ENCODE results near the gene FBXW8. TPM values are rescaled to one million over a fixed set of nuclear protein-coding genes. Genes with fewer than 3 reads are reported as not detected.

FBXW8 gene
- total RNA-seq, 1 experiment from 2014 or later = 12.1 TPM

GRCh38 chr12:116980083-116980482 lies 69.3 kb downstream of the FBXW8 start:
- no peak for DNase-seq
- no peaks in the 10 kb centered on the region for H4K20me1 ChIP-seq (ENCODE audit: low read length)
- BruUV-seq (replicated peaks) = no TSS peak
- no peak overlapping the region for H2AFZ ChIP-seq (ENCODE audit: low read length)
- H3K9ac ChIP-seq (ENCODE audit: low read length) = no peak overlapping the region
- TF ChIP-seq EZH2 (IDR thresholded peaks at IDR 0.05; ENCODE audit: low read length, unreplicated experiment) (no peak), EZH2phosphoT487 (IDR thresholded peaks at IDR 0.05; ENCODE audit: borderline replicate concordance, low read length) (no peak), CTCF (conservative IDR thresholded peaks at IDR 0.05; ENCODE audit: low read depth, low read length) (no peak)
- no peaks in the 10 kb centered on the region for H3K36me3 ChIP-seq (ENCODE audit: low read depth, low read length)
- H3F3A ChIP-seq (ENCODE audit: low read length, unreplicated experiment) = no peaks in the 10 kb centered on the region
- H3K4me3 ChIP-seq (ENCODE audit: low read length) = no peak overlapping the region
- intact Hi-C loops (cut with micrococcal nuclease) = no loop called here
- CTCF ChIA-PET = no interaction called here
- no peaks in the 10 kb centered on the region for H3K4me1 ChIP-seq (ENCODE audit: insufficient read depth, low read length)
- H3K9me2 ChIP-seq (replicated peaks; ENCODE audit: low read length) = no peaks in the 10 kb centered on the region
- POLR2A ChIA-PET (ENCODE audit: unreplicated experiment) = no interaction called here
- no peaks in the 10 kb centered on the region for H3K79me2 ChIP-seq (ENCODE audit: low read length)
- no peak overlapping the region for H3K4me2 ChIP-seq (ENCODE audit: low read length)
- H3K9me3 ChIP-seq (ENCODE audit: low read length) = no peaks in the 10 kb centered on the region
- ATAC-seq = no peak
- no peak overlapping the region for H3K27ac ChIP-seq (ENCODE audit: low read length)
- no peaks in the 10 kb centered on the region for H3K27me3 ChIP-seq (ENCODE audit: low read length)

- CTCF ChIA-PET = no interaction called here
- Histone ChIP-seq H4K20me1 (ENCODE audit: low read length) (no peaks in the 10 kb centered on the region), H3K27me3 (ENCODE audit: low read length) (no peaks in the 10 kb centered on the region), H3K9ac (ENCODE audit: low read length) (no peak overlapping the region), H3K9me3 (ENCODE audit: low read length) (no peaks in the 10 kb centered on the region), H3K4me1 (ENCODE audit: insufficient read depth, low read length) (no peaks in the 10 kb centered on the region), H3K9me2 (replicated peaks; ENCODE audit: low read length) (no peaks in the 10 kb centered on the region), H2AFZ (ENCODE audit: low read length) (no peak overlapping the region), H3K27ac (ENCODE audit: low read length) (no peak overlapping the region), H3K4me3 (ENCODE audit: low read length) (no peak overlapping the region), H3K36me3 (ENCODE audit: low read depth, low read length) (no peaks in the 10 kb centered on the region), H3F3A (ENCODE audit: low read length, unreplicated experiment) (no peaks in the 10 kb centered on the region), H3K79me2 (ENCODE audit: low read length) (no peaks in the 10 kb centered on the region), H3K4me2 (ENCODE audit: low read length) (no peak overlapping the region)
- ATAC-seq (no peak), DNase-seq (no peak)
- POLR2A ChIA-PET (ENCODE audit: unreplicated experiment) = no interaction called here
- no peak for TF ChIP-seq CTCF (conservative IDR thresholded peaks at IDR 0.05; ENCODE audit: low read depth, low read length)
- no peak for TF ChIP-seq EZH2 (IDR thresholded peaks at IDR 0.05; ENCODE audit: low read length, unreplicated experiment)
- TF ChIP-seq EZH2phosphoT487 (IDR thresholded peaks at IDR 0.05; ENCODE audit: borderline replicate concordance, low read length) = no peak
- intact Hi-C loops (cut with micrococcal nuclease) = no loop called here
- BruUV-seq (replicated peaks) = no TSS peak
Measured at GRCh38 chr12:116982791-116983411, 72.2 kb downstream of the FBXW8 start.

- ATAC-seq = no peak
- no peak overlapping the region for H3K4me3 ChIP-seq (ENCODE audit: low read length)
- no peak overlapping the region for H2AFZ ChIP-seq (ENCODE audit: low read length)
- no peak overlapping the region for H3K27ac ChIP-seq (ENCODE audit: low read length)
- TF ChIP-seq EZH2phosphoT487 (IDR thresholded peaks at IDR 0.05; ENCODE audit: borderline replicate concordance, low read length) (no peak), CTCF (conservative IDR thresholded peaks at IDR 0.05; ENCODE audit: low read depth, low read length) (no peak), EZH2 (IDR thresholded peaks at IDR 0.05; ENCODE audit: low read length, unreplicated experiment) (no peak)
- H4K20me1 ChIP-seq (ENCODE audit: low read length) = no peaks in the 10 kb centered on the region
- no peak overlapping the region for H3K4me2 ChIP-seq (ENCODE audit: low read length)
- no TSS peak for BruUV-seq (replicated peaks)
- no peak overlapping the region for H3K9ac ChIP-seq (ENCODE audit: low read length)
- H3K27me3 ChIP-seq (ENCODE audit: low read length) = no peaks in the 10 kb centered on the region
- 0 out of 2 replicates have a peak, but pooled peaks cover under 1% of the 10 kb centered on the region for H3K4me1 ChIP-seq (ENCODE audit: insufficient read depth, low read length)
- intact Hi-C loops (cut with micrococcal nuclease) = no loop called here
- DNase-seq = no peak
- CTCF ChIA-PET = no interaction called here
- H3F3A ChIP-seq (ENCODE audit: low read length, unreplicated experiment) = no peaks in the 10 kb centered on the region
- H3K9me2 ChIP-seq (replicated peaks; ENCODE audit: low read length) = no peaks in the 10 kb centered on the region
- no peaks in the 10 kb centered on the region for H3K9me3 ChIP-seq (ENCODE audit: low read length)
- no peaks in the 10 kb centered on the region for H3K79me2 ChIP-seq (ENCODE audit: low read length)
- POLR2A ChIA-PET (ENCODE audit: unreplicated experiment) = no interaction called here
- H3K36me3 ChIP-seq (ENCODE audit: low read depth, low read length) = peaks cover 5% of the 10 kb centered on the region; the same call in 1 of the 2 replicates
Measured at GRCh38 chr12:116984098-116984497, 73.3 kb downstream of the FBXW8 start.
